HepG2 (cell line): ENCODE measurements around the gene NES. TPM values are rescaled to one million over a fixed set of nuclear protein-coding genes. Genes with fewer than 3 reads are reported as not detected.

Source experiments
- ARID4A ChIP-seq: sonication (generic); formaldehyde crosslinking; IDR thresholded peaks from 2 replicates; pipeline ENCODE4 v1.5.0; 2020; ENCODE audit warnings: mild to moderate bottlenecking, missing genetic modification reagents, borderline replicate concordance
- CAMTA2 ChIP-seq: sonication (generic); formaldehyde crosslinking; IDR thresholded peaks from 2 replicates; pipeline ENCODE4 v1.4.0; 2020; ENCODE audit warnings: mild to moderate bottlenecking, missing genetic modification reagents, borderline replicate concordance
- CREB1 ChIP-seq, 2 experiments: fragments of 450-650 bp in 1 of 2; IDR thresholded peaks; 2 replicates each; pipeline ENCODE4 v1.6.1; 2016 to 2017; ENCODE audit warnings: control low read depth in 1 of 2, mild to moderate bottlenecking in 1 of 2, missing compliant biosample characterization in 1 of 2, missing genetic modification characterization in 1 of 2
- ETV5 ChIP-seq: IDR thresholded peaks from 2 replicates; pipeline ENCODE4 v1.6.1; 2018; ENCODE audit warnings: missing biosample characterization, missing genetic modification reagents, inconsistent platforms, borderline replicate concordance
- FOXC1 ChIP-seq: sonication (generic); formaldehyde crosslinking; IDR thresholded peaks from 2 replicates; pipeline ENCODE4 v1.8.0; 2022; ENCODE audit warnings: mild to moderate bottlenecking, missing genetic modification reagents, borderline replicate concordance
- GATAD2A ChIP-seq: IDR thresholded peaks from 2 replicates; pipeline ENCODE4 v1.6.1; 2016
- IKZF1 ChIP-seq: fragments of 450-650 bp; IDR thresholded peaks from 2 replicates; pipeline ENCODE4 v1.7.1; 2016
- MXD3 ChIP-seq: IDR thresholded peaks from 2 replicates; pipeline ENCODE4 v1.6.1; 2016; ENCODE audit warnings: mild to moderate bottlenecking, missing biosample characterization, missing genetic modification reagents
- POGZ ChIP-seq: sonication (generic); formaldehyde crosslinking; IDR thresholded peaks from 2 replicates; pipeline ENCODE4 v1.4.0; 2020; ENCODE audit warnings: mild to moderate bottlenecking, missing genetic modification reagents
- SALL1 ChIP-seq: sonication (generic); formaldehyde crosslinking; IDR thresholded peaks from 2 replicates; pipeline ENCODE4 v1.8.0; 2022; ENCODE audit warnings: mild to moderate bottlenecking, missing genetic modification reagents
- SAP130 ChIP-seq: IDR thresholded peaks from 2 replicates; pipeline ENCODE4 v1.6.1; 2016; ENCODE audit warnings: low read depth
- SP4 ChIP-seq: sonication (generic); formaldehyde crosslinking; IDR thresholded peaks from 2 replicates; pipeline ENCODE4 v1.8.1; 2023; ENCODE audit warnings: mild to moderate bottlenecking, missing genetic modification reagents
- ZC3H13 ChIP-seq: sonication (generic); formaldehyde crosslinking; IDR thresholded peaks from 2 replicates; pipeline ENCODE4 v1.8.1; 2023; ENCODE audit warnings: mild to moderate bottlenecking, missing genetic modification reagents, moderate library complexity
- ZNF557 ChIP-seq: sonication (generic); formaldehyde crosslinking; IDR thresholded peaks from 2 replicates; pipeline ENCODE4 v1.4.0; 2020; ENCODE audit warnings: missing genetic modification reagents
- ZNF619 ChIP-seq: sonication (generic); formaldehyde crosslinking; IDR thresholded peaks from 2 replicates; pipeline ENCODE4 v1.4.0; 2020; ENCODE audit warnings: mild to moderate bottlenecking, missing genetic modification reagents
- ZNF792 ChIP-seq: IDR thresholded peaks from 2 replicates; pipeline ENCODE4 v1.6.1; 2016
- polyA plus RNA-seq, 8 experiments: library from polyadenylated mRNA; depleted of rRNA in 3 of 8; stranded (reverse) in 7 of 8; unstranded in 1 of 8; fragments of >200 nt; fragmentation: Illumina TruSeq in 4 of 8; extraction: Trizol in 4 of 8; gene quantifications; 2 replicates each; pipeline versions ENCODE4 v1.2.1 to v1.2.3, GENCODE V29; 2011 to 2016; ENCODE audit warnings: low read depth in 4 of 8, missing spikeins in 1 of 8, mixed read lengths in 1 of 8; ENCODE audit not compliant: insufficient read depth in 1 of 8
- total RNA-seq, 5 experiments: library from RNA; depleted of rRNA; stranded (reverse); fragments of >200 nt; fragmentation: Illumina TruSeq; extraction: Trizol; gene quantifications; 2 replicates each; pipeline ENCODE4 v1.2.3, GENCODE V29; 2016; ENCODE audit warnings: low read depth in 1 of 5
- TF ChIP-seq, protein P1 (sequence below): IDR thresholded peaks from 2 replicates; pipeline ENCODE4 v1.6.1; 2018; ENCODE audit warnings: missing genetic modification reagents, mild to moderate bottlenecking, missing compliant biosample characterization
- TF ChIP-seq, protein P2 (sequence below): sonication (generic); formaldehyde crosslinking; IDR thresholded peaks from 2 replicates; pipeline ENCODE4 v1.5.1; 2020; ENCODE audit warnings: mild to moderate bottlenecking, missing genetic modification reagents, moderate library complexity

NES gene
- total and polyA plus RNA-seq, 2 of the 13 experiments (the other 11 are each of a cell fraction or from before 2014, with no cell fraction given): 1.7 to 16.6 TPM

DNA sequence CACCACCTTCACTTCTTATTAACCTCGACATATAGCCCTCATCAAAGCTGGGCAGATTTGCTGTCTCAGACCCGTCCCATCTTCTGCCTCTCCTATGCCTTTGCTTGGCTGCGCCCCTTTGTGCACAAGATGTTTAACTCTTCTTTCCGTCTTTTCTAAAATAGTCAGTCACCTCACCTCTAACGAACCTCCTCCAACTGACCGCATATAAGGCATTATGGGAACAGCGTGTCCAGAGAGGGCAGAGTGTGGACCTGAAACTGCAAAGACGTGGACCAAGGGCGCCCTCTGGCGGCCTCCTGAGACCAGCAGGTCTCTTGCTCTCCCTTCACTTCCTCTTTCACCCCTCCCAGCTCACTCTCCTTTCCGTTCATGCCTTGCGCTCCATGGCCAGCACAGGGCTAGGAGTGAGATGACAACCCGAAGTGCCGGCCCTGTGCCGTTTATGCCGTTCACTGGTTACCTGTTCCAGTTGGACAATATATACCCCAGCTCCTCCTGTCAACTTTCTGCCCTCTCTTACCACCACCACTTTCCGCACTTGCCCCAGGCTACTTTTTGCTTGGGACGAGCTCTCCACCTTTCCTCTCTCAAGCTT lies 48.6 kb upstream of the NES start (continued):
- TF ChIP-seq, protein P1, sequence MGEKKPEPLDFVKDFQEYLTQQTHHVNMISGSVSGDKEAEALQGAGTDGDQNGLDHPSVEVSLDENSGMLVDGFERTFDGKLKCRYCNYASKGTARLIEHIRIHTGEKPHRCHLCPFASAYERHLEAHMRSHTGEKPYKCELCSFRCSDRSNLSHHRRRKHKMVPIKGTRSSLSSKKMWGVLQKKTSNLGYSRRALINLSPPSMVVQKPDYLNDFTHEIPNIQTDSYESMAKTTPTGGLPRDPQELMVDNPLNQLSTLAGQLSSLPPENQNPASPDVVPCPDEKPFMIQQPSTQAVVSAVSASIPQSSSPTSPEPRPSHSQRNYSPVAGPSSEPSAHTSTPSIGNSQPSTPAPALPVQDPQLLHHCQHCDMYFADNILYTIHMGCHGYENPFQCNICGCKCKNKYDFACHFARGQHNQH: peak; percentile 37; the same call in 1 of the 2 replicates
- TF ChIP-seq POGZ (0 out of 2 replicates have a peak, but pooled peaks have one; percentile 40), FOXC1 (CRISPR knock-in tag) (0 out of 2 replicates have a peak, but pooled peaks have one; percentile 24), ZNF792 (CRISPR knock-in tag) (peak; percentile 59; the same call in 1 of the 2 replicates), ZC3H13 (CRISPR knock-in tag) (0 out of 2 replicates have a peak, but pooled peaks have one; percentile 66), ARID4A (CRISPR knock-in tag) (peak; percentile 55; the same call in 1 of the 2 replicates), ETV5 (CRISPR knock-in tag) (peak; percentile 79), GATAD2A (CRISPR knock-in tag) (peak; percentile 52; the same call in 1 of the 2 replicates), ZNF557 (CRISPR knock-in tag) (no peak), CREB1 (IDR thresholded peaks at IDR 0.05) (no peak), CREB1 (CRISPR knock-in tag; IDR thresholded peaks at IDR 0.05) (0 out of 2 replicates have a peak, but pooled peaks have one; percentile 27), MXD3 (CRISPR knock-in tag) (no peak), IKZF1 (no peak), SP4 (peak; percentile 54; the same call in 1 of the 2 replicates), SAP130 (peak; percentile 65; the same call in 1 of the 2 replicates), CAMTA2 (CRISPR knock-in tag) (no peak), ZNF619 (no peak), SALL1 (CRISPR knock-in tag) (peak; percentile 64; the same call in 1 of the 2 replicates)
- TF ChIP-seq, protein P2, sequence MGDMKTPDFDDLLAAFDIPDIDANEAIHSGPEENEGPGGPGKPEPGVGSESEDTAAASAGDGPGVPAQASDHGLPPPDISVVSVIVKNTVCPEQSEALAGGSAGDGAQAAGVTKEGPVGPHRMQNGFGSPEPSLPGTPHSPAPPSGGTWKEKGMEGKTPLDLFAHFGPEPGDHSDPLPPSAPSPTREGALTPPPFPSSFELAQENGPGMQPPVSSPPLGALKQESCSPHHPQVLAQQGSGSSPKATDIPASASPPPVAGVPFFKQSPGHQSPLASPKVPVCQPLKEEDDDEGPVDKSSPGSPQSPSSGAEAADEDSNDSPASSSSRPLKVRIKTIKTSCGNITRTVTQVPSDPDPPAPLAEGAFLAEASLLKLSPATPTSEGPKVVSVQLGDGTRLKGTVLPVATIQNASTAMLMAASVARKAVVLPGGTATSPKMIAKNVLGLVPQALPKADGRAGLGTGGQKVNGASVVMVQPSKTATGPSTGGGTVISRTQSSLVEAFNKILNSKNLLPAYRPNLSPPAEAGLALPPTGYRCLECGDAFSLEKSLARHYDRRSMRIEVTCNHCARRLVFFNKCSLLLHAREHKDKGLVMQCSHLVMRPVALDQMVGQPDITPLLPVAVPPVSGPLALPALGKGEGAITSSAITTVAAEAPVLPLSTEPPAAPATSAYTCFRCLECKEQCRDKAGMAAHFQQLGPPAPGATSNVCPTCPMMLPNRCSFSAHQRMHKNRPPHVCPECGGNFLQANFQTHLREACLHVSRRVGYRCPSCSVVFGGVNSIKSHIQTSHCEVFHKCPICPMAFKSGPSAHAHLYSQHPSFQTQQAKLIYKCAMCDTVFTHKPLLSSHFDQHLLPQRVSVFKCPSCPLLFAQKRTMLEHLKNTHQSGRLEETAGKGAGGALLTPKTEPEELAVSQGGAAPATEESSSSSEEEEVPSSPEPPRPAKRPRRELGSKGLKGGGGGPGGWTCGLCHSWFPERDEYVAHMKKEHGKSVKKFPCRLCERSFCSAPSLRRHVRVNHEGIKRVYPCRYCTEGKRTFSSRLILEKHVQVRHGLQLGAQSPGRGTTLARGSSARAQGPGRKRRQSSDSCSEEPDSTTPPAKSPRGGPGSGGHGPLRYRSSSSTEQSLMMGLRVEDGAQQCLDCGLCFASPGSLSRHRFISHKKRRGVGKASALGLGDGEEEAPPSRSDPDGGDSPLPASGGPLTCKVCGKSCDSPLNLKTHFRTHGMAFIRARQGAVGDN: peak; percentile 78
